ENCODE data around the gene NKG7.

NKG7 gene

DNA sequence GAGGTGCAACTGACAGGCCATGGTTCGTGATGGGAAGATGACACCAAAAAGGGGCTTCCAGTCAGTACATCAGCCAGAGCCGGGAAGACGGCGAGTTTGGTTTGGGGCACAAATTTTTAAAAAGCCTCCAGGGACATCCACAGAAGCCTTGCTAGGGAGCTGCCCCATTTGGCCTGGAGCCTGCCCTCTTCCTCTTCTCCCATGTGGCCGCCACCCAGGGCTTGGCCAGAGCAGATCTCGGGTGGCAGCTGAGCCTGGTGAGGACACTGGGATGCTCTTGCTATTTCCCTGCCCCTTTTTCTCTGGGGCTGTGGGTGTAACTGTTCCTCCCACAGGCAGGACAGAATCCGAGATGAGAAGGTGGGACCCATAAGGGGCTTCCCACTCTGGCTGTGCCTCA, 14.5 kb downstream of the NKG7 start:
- no peak for DNase-seq

GRCh38 chr19:51356159-51356801, 16.2 kb downstream of the NKG7 start:
- DNase-seq: no peak

- DNase-seq: peak; percentile 45
Measured at GRCh38 chr19:51354742-51355148, 17.7 kb downstream of the NKG7 start.

DNA sequence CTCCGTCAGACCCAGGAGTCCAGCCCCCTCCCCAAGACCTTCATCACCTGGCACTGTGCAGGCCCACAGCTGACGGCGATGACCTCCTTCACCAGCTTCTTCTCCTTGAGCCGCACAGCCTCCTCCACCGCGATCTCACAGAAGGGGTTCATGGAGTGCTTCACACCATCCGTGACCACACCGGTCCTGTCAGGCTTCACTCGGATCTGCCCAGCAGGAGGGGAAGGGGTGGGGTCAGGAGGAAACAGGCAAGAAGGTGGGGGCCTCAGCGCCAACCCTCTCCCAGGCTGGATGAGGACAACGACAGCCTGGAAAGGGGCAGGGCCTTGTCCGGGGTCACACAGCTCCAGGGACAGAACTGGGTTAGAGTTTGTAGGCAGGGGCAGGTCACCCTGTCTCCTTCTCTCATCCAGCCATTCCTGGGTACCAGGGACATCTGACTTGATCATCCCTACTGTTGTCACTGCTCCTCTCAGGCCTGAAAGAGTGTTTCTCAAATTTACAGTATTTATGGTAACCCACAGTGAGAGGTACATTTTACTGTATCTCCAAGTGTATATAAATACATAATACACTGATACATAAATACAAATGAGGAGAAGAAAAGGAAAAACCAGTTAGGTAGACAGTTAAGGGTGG, 18.2 kb downstream of the NKG7 start:
- DNase-seq: no peak

DNA sequence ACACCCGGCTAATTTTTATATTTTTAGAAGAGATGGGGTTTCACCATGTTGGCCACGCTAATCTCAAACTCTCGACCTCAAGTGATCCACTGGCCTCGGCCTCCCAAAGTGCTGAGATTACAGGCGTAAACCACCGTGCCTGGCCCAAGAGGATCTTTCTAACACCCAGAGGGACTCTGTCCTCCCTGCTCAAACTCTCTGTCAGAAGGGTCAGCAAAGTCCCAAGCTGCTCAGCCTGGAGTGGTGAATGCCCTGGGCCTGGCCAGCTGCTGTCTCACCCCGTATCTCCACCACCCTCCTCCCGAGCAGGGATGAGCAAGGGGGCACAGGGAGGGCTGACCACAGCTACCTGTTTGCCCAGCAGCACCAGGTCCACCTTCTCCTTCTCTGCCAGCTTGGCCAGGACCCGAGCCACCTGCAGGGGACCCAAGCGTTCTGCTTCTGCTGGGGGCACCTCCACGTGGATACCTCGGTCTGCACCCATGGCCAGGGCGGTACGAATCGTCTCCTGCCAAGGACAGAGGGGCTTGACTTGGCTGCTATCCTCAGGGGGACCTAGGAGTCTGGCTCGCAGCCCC, 19.6 kb downstream of the NKG7 start:
- no peak for DNase-seq

GRCh38 chr19:51351266-51351990, 21.0 kb downstream of the NKG7 start:
- DNase-seq: no peak

DNA sequence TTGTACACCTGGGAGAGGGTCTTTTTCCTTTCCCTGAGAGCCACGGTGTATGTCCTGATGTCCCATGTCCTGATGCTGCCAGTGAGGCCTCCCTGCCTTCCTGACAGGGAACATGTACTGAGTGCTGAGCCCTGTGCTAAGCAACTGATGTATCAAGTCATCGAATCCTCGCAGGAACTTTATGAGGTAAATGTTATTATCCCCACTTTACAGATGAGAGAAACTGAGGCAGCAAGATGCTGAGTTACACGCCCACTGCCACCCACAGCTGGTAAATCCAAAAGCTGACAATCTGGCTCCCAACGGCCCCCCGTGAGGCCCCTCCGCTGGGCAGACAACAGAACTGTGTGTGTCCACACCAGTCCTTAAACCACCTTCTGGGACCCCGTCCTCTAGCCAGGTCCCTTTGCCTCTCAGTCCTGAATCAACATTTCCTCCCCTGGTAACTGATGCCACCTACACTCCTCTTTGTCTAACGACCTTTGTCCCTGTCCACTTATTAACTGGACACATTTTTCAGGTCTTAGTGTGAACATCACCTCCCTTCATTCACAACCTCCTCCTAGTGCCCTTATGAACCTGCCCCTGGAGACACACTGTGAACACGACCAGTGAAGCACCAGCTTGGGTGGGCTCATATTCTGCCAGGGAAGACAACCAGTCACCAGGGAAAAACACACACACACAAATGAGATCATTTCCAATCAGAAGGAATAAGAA, 25.1 kb downstream of the NKG7 start:
- no peak for DNase-seq

DNA sequence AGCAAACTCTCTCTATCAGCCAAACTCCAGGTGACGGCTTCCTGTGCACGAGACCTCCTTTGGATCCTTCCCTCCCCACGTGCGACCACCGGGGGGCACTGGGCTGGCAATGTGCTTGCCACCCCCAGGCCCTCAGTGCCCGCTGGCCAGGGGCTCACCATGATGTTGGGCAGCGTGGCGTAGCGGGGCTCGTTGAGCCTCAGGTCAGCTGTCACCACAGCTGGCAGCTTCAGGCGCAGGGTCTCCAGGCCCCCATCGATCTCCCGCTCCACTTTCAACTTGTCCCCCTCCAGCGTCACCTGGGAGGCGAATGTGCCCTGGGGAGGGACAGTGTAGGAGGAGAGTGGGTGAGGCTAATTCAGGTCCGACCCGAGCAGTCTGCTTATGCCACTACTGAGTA, 25.7 kb downstream of the NKG7 start:
- no peak for DNase-seq

GRCh38 chr19:51345076-51345620, 27.3 kb downstream of the NKG7 start:
- DNase-seq: no peak

DNA sequence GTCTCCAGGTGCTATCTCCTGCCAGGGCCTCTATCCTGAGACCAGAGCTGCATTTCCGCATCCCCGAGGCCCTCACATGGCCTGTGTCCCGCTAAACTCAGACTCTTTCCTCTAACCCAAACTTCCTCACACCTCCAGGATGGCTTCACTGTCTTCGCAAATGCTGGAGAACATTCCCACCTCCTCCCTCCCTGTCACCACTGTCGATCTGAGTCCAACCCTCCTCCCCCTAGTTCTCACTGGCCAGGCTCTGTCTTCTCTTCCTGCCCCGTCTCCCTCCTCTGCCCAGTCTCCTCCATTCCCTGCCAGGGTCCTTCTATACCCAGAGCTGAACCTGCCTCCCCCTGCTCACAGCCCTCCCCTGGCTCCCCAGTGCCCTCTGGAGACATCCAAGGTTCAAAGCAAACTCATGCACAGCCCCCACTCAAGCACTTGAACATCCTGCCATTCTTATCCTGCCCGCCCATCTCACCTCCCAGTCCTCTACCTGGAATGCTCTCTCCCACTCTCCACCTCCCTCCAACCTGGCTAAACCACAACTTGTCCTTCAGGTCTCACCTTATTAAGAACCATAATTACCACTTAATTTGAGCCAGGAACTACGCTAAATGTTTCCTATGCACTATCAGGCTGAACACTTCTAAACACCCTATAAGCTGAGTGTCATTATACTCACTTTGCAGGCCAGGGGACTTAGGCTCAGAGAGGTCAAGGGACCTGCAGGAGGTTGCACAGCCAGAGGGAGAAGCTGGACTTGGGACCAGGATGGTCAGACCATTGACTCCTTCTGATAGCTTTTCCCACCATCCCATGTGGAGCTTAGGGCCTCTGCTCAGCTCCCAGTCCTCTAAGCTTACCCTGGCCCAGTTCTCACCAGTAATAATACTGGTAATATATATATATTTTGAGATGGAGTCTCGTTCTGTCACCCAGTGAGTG, 29.6 kb downstream of the NKG7 start:
- DNase-seq: no peak

- DNase-seq: no peak
Measured at GRCh38 chr19:51341976-51342580, 30.4 kb downstream of the NKG7 start, which contains the start of gene VSIG10L. TSS of gene VSIG10L (minus strand) at chr19:51342139. CDS start at chr19:51342124, 15 bp downstream.

GRCh38 chr19:51341066-51341465, 31.4 kb downstream of the NKG7 start:
- DNase-seq: no peak

DNA sequence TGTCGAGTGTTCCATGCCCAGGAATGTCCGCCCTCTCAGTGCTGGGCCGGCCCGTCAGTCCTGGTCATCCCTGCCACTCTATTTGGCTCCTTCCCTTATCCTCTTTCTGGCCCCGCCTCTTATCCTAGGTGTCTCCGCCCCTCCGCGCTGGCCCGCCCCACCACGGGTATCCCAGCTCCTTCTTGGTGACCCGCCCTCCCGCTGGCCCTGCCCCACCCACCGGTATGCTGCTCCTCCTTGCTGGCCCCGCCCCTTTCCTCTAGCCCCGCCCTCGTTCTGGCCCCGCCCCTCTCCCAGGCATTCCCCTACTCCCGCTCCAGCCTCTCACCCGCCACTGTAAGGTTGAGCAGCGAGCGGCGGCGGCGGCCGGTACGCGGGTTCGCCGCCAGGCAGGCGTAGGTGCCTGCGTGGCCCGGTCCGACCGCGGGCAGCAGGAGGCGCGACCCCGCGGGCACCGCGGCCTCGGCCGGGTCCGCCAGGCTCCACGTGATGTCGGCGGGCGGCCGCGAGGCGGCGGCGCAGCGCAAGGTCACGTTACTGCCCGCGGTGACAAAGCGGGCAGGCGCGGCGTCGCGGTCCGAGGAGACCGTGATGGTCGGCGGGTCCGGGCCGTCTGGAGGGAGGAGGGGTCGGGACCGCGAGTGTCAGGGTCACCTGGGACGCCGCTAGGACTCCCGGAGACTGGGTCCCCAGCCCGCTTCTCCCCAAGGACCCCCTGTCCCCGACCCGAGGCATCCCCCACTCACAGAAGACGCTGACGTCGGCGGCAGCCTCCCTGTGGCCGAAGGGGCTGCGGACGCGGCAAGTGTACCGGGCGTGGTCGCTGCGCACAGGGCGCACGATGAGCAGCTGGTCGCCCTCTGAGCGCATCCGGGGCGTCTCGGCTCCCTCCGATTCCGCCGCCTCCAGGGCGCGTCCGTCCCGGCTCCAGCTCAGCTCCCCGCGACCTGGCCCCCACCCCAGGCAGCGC, 32.5 kb downstream of the NKG7 start:
- peak; percentile 98 for DNase-seq

DNA sequence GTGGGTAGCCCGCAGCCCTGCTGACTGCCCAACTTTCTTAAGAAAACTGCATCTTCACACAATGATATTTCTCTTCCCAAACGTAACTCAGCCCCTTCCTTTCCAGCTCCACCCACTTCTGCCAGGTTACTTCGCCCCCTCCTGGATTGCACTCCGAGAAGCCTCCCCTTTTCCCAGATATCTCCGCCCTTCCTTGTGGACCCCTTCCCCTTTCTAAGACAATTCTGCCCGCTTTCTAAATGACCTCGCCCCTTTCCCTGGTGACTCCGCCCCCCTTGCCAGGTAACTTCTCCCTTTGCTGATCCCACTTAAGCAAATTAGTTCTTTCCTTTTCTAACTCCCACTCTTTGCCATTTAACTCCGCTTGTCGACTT, 33.2 kb downstream of the NKG7 start:
- no peak for DNase-seq

- DNase-seq: peak; percentile 88
Measured at GRCh38 chr19:51338563-51339312, 33.7 kb downstream of the NKG7 start.

DNA sequence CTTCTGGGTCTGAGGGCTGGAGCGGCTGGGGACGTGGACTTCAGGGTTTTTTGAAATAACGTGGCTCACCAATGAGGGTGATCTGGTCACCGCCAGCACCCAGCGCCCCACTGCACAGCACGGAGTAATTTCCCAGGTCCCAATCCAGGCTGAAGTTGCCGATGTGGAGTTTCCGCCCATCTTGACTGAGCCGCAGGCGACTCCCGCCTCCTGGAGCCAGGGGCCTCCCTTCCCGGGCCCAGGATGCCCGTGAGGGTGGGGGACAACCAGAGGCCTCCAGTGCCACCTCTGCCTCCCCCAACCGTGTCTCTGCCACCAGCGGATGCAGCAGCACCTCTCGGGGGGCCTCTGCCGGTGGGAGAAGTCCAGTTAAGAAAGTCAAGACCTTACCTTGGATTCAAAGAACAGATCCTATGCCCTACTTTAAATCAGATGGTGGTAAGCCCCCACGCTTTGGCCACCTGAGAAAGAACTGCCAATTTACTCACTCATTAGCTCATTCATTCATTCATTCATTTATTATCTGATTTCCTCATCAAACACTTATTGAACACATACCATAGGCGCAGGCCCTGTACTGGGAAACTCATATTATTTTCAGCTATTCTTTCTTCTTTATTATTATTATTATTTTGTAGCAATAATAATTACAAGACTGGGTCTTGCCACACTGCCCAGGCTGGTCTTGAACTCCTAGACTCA, 34.4 kb downstream of the NKG7 start:
- no peak for DNase-seq

DNA sequence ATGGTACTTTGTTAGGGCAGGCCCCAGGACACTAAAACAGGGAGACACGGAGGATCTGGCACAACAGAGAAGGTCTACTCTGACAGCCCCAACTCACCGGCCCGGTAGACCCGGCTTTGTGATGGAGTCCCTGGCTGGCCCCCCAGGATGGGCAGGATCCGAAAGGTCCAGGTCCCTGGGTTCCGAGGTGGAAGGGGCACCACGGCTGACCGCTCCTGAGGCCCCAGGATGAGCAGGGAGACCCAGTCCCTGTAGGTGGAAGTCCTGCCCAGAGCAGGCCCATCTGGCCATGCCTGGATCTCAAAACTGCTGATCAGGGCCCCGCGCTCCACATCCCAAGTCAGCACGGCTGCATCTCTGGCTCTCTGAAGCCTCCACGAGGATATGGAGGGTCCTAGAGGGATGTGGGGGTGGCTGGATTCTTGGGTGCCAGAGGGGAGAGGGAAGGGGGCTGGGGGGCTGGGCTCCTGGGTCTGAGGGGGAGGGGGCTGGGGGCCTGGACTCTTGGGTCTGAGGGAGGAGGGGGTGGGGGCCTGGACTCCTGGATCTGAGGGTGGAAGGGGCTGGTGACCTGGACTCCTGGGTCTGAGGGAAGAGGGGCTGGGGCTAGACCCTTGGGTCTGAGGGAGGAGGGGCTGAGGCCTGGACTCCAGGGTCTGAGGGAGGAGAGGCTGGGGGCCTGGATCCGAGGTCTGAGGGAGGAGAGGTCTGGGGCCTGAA, 35.2 kb downstream of the NKG7 start:
- DNase-seq: no peak

All from hematopoietic multipotent progenitor cell treated with erythropoietin and hydrocortisone succinate and interleukin-3 and kit ligand, for 6 days (in vitro differentiated cells).